Measurements from ENCODE around the gene FGFR3. TPM values are rescaled to one million over a fixed set of nuclear protein-coding genes. Genes with fewer than 3 reads are reported as not detected.

The FGFR3 gene
- total and polyA plus RNA-seq, 2 of the 8 experiments (the other 6 are each of a cell fraction or from before 2014, with no cell fraction given) = 9.0 to 19.5 TPM

DNA sequence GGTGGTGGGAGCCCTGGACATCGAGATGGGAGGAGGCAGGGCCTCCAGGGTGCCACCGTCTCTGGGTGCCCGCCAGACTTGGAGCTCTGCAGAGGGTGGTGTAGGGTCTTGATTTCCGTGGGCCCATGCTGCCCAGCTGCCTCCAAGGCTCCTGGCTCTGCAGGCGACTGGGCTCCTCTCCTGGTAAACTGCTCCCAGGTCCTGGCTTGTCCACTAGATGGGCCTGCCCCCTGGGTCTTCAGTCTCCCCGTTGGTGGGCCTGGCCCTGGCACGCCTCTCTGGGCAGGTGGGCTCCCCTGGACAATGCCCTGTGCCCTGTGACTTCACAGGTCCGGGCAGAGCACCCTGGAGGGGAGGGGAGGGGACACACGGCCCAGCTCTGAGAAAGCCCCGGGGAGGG, 7.7 kb downstream of the FGFR3 start:
- no peak overlapping the region for H2AFZ ChIP-seq (ENCODE audit: low read length)
- ChIA-PET CTCF (ENCODE audit: partially characterized antibody) (interaction anchor here (0.9 to 71.2 kb wide), 5 partner anchors 8 to 102 kb away, joined by 3 to 2507 read pairs (median 3); no protein-coding TSS in a partner anchor), POLR2A (ENCODE audit: partially characterized antibody) (interaction anchor here (1.0 to 2.5 kb wide), 4 partner anchors 26 to 55 kb away, joined by 3 to 9 read pairs (median 4); no protein-coding TSS in a partner anchor)
- H3K23ac ChIP-seq (ENCODE audit: insufficient read length) = no peak overlapping the region
- H2AK5ac ChIP-seq (ENCODE audit: low read depth, low read length) = no peak overlapping the region
- H3K4me1 ChIP-seq (replicated peaks in 1 of 4; ENCODE audit: control insufficient read depth in 3 of 4, insufficient read depth in 4 of 4, low read length in 3 of 4) = peaks cover 0 to under 1% (median 0%) of the 10 kb centered on the region in 4 experiments; a peak in 2 of 7 replicates
- H3K9me3 ChIP-seq (ENCODE audit: insufficient read depth in 2 of 2, low read depth in 1 of 2, low read length in 1 of 2) = no peaks in the 10 kb centered on the region
- H3K56ac ChIP-seq (replicated peaks; ENCODE audit: insufficient read length, low read depth, low read length) = no peak overlapping the region
- H3K27ac ChIP-seq (ENCODE audit: low read depth, low read length) = no peak overlapping the region
- 87% methylated on average over 10 of the region's 10 CpGs; no CpG with 5 or more reads in 1 of the 2 experiments for WGBS, 2 experiments (ENCODE audit: extremely low coverage in 1 of 2, insufficient coverage in 1 of 2, insufficient read length in 1 of 2, insufficient replicate concordance in 2 of 2, low coverage in 1 of 2, low lambda C conversion rate in 2 of 2, missing lambda C conversion rate in 1 of 2)
- FAIRE-seq (no peak), DNase-seq (ENCODE audit: low read depth in 1 of 2, low spot score in 2 of 2) (no peak)
- no peak overlapping the region for H3K14ac ChIP-seq (ENCODE audit: insufficient read length)
- no peak overlapping the region for H3K18ac ChIP-seq (ENCODE audit: extremely low read depth, low read length)
- H3K27me3 ChIP-seq (replicated peaks in 1 of 4; ENCODE audit: control insufficient read depth in 3 of 4, extremely low read depth in 1 of 4, insufficient read depth in 3 of 4, low read length in 3 of 4) = peaks cover 0 to 5% (median 2%) of the 10 kb centered on the region in 4 experiments; a peak in 4 of 7 replicates
- no peak overlapping the region for H4K91ac ChIP-seq (replicated peaks; ENCODE audit: insufficient read length, low read length)
- H2BK120ac ChIP-seq (replicated peaks; ENCODE audit: low read depth, low read length) = no peak overlapping the region
- H2BK15ac ChIP-seq (ENCODE audit: low read length) = no peak overlapping the region
- no peak overlapping the region for H2BK12ac ChIP-seq (ENCODE audit: low read depth, low read length)
- TF ChIP-seq SIX5 (IDR thresholded peaks at IDR 0.05; ENCODE audit: low read depth, low read length) (no peak), USF2 (IDR thresholded peaks at IDR 0.05; ENCODE audit: low read length) (no peak), BACH1 (IDR thresholded peaks at IDR 0.05; ENCODE audit: low read length) (no peak), RAD21 (IDR thresholded peaks at IDR 0.05 in 1 of 2, conservative IDR thresholded peaks at IDR 0.05 in 1 of 2; ENCODE audit: low read depth in 2 of 2, low read length in 2 of 2) (no peak), SAP30 (IDR thresholded peaks at IDR 0.05; ENCODE audit: insufficient read depth, insufficient replicate concordance, low read length) (no peak), SRF (IDR thresholded peaks at IDR 0.05; ENCODE audit: low read depth, low read length) (no peak), EP300 (IDR thresholded peaks at IDR 0.05; ENCODE audit: borderline replicate concordance in 1 of 2, low read depth in 2 of 2, low read length in 2 of 2) (no peak), CHD2 (IDR thresholded peaks at IDR 0.05; ENCODE audit: low read length) (no peak), YY1 (IDR thresholded peaks at IDR 0.05; ENCODE audit: low read depth, low read length) (no peak)
- H3K23me2 ChIP-seq (ENCODE audit: low read depth, low read length) = no peaks in the 10 kb centered on the region
- peaks cover 6 to 17% of the 10 kb centered on the region in 2 experiments for H4K20me1 ChIP-seq (replicated peaks in 1 of 2; ENCODE audit: control insufficient read depth in 1 of 2, insufficient read depth in 2 of 2, low read length in 2 of 2)
- H3K4me3 ChIP-seq (ENCODE audit: extremely low read depth in 1 of 4, insufficient read depth in 2 of 4, low read depth in 3 of 4, low read length in 4 of 4) = no peak overlapping the region
- no peak overlapping the region for H3K9ac ChIP-seq (replicated peaks in 1 of 4; ENCODE audit: extremely low read depth in 1 of 4, low read depth in 3 of 4, low read length in 3 of 4)
- no peak overlapping the region for H4K5ac ChIP-seq (ENCODE audit: insufficient read length, low read depth, low read length)
- H3K79me1 ChIP-seq (ENCODE audit: low read depth, low read length) = peaks cover 10% of the 10 kb centered on the region; the same call in 1 of the 2 replicates
- H3K79me2 ChIP-seq (ENCODE audit: control insufficient read depth in 1 of 2, insufficient read depth in 2 of 2, low read length in 2 of 2) = peaks cover 0 to 5% of the 10 kb centered on the region in 2 experiments; a peak in 1 of 4 replicates
- H3K4ac ChIP-seq (replicated peaks; ENCODE audit: insufficient read length, low read depth, low read length) = no peak overlapping the region
- H2BK20ac ChIP-seq (ENCODE audit: low read length) = no peak overlapping the region
- H4K8ac ChIP-seq (ENCODE audit: extremely low read depth, insufficient read depth, low read length) = no peak overlapping the region
- H3K4me2 ChIP-seq (ENCODE audit: insufficient read depth in 1 of 2, low read depth in 2 of 2, low read length in 2 of 2) = no peak overlapping the region
- H3K36me3 ChIP-seq (ENCODE audit: control insufficient read depth in 2 of 4, insufficient read depth in 4 of 4, low read length in 3 of 4) = peaks cover 0 to 32% (median 12%) of the 10 kb centered on the region in 4 experiments; a peak in 4 of 8 replicates
- H2BK5ac ChIP-seq (ENCODE audit: low read depth, low read length) = no peak overlapping the region

All from H1 (cell line).